Mucosa of descending colon (tissue), 3 donors: ENCODE data around the gene NXPE4. TPM values are rescaled to one million over a fixed set of nuclear protein-coding genes. Genes with fewer than 3 reads are reported as not detected.
A peak's percentile ranks its signal among the peaks of the same experiment; 100 is the strongest.

Source experiments
- ATAC-seq: fragments of 200-7000 bp; cut with Tn5 transposase; one replicate; pipeline ENCODE4 v1.9.1; 2020; ENCODE audit warnings: mild to moderate bottlenecking, moderate library complexity
- DNase-seq, 3 donors: peaks; one replicate each; pipeline ENCODE4 v3.0.0-alpha.2; 2020
- H3K36me3 ChIP-seq: fragments of 200-600 bp; one replicate; pipeline ENCODE4 v1.8.0; 2021; ENCODE audit warnings: low read depth, mild to moderate bottlenecking
- H3K4me1 ChIP-seq: fragments of 200-600 bp; one replicate; pipeline ENCODE4 v1.8.0; 2021; ENCODE audit warnings: low read depth, mild to moderate bottlenecking
- H3K4me3 ChIP-seq: fragments of 200-600 bp; one replicate; pipeline ENCODE4 v1.8.0; 2021; ENCODE audit warnings: mild to moderate bottlenecking
- H3K9me3 ChIP-seq: fragments of 200-600 bp; one replicate; pipeline ENCODE4 v1.8.0; 2021; ENCODE audit warnings: mild to moderate bottlenecking
- intact Hi-C, 2 donors: fragments of 100-400 bp; cut with DNase I in 1 of 2; cut with micrococcal nuclease in 1 of 2; formaldehyde crosslinking; loops; one replicate each; pipeline versions ENCODE4 v1.11.0 to v1.11.1; 2022; cut with DNase I, micrococcal nuclease
- total RNA-seq, 3 donors: library from RNA; stranded (reverse); fragmentation: NEBNext Ultra II Directional in 2 of 3; extraction: Animal tissue kit (Norgen Biotek cat#: 25700) in 2 of 3; gene quantifications; one replicate each; pipeline versions ENCODE4 v1.2.1 to v1.2.4, GENCODE V29; 2021 to 2023
- TF ChIP-seq, protein P1 (sequence below): fragments of 200-600 bp; IDR thresholded peaks from one replicate; pipeline ENCODE4 v1.8.0; 2022; ENCODE audit warnings: antibody characterized with exemption, mild to moderate bottlenecking
- donor health status: DM: no; HTN: no; CAD: no; lungs with moderate emphysema.
- donor health status: DM: no; HTN: no; CAD: no.
- donor health status: DM: no; HTN: yes; CAD: no.

The NXPE4 gene
- total RNA-seq, 3 donors from 2014 or later: 64.4 to 283 (median 183) TPM

GRCh38 chr11:114571712-114572111 is 23.9 kb downstream of the NXPE4 start:
- no peak for ATAC-seq
- Histone ChIP-seq H3K4me1 (no peaks in the 10 kb centered on the region), H3K36me3 (no peaks in the 10 kb centered on the region), H3K9me3 (peaks cover 5% of the 10 kb centered on the region), H3K4me3 (no peak overlapping the region)
- intact Hi-C loops: no loop called here
- no peak for DNase-seq
- TF ChIP-seq, protein P1, sequence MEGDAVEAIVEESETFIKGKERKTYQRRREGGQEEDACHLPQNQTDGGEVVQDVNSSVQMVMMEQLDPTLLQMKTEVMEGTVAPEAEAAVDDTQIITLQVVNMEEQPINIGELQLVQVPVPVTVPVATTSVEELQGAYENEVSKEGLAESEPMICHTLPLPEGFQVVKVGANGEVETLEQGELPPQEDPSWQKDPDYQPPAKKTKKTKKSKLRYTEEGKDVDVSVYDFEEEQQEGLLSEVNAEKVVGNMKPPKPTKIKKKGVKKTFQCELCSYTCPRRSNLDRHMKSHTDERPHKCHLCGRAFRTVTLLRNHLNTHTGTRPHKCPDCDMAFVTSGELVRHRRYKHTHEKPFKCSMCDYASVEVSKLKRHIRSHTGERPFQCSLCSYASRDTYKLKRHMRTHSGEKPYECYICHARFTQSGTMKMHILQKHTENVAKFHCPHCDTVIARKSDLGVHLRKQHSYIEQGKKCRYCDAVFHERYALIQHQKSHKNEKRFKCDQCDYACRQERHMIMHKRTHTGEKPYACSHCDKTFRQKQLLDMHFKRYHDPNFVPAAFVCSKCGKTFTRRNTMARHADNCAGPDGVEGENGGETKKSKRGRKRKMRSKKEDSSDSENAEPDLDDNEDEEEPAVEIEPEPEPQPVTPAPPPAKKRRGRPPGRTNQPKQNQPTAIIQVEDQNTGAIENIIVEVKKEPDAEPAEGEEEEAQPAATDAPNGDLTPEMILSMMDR: no peak

DNA sequence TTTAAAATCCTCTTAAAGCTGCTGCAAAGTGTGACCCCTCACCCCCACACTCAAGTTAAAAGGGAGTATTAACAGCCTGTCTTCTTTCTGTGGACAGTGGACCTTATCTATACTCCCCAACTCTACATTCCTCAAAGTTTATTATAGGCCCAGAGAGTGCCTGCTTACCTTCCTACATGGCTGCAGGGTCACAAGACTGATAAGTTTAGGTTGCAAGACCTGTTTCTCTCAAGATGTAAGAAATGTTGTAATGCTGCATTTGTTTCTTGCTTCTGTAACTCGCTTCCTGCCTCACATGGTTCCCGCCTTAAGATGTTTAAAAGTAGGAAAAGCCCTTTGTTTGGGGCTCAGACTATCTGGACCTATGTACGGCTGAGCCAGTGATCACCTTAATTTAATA is 25.8 kb downstream of the NXPE4 start:
- ATAC-seq (no peak), DNase-seq (no peak)
- Histone ChIP-seq H3K4me1 (no peaks in the 10 kb centered on the region), H3K4me3 (no peak overlapping the region), H3K9me3 (no peaks in the 10 kb centered on the region), H3K36me3 (no peaks in the 10 kb centered on the region)
- TF ChIP-seq, protein P1: no peak
- intact Hi-C loops: no loop called here

GRCh38 chr11:114566276-114566675 is 29.3 kb downstream of the NXPE4 start:
- DNase-seq (no peak), ATAC-seq (no peak)
- no peaks in the 10 kb centered on the region for H3K36me3 ChIP-seq
- intact Hi-C loops: no loop called here
- TF ChIP-seq, protein P1: no peak
- no peaks in the 10 kb centered on the region for H3K4me1 ChIP-seq
- no peaks in the 10 kb centered on the region for H3K9me3 ChIP-seq
- no peak overlapping the region for H3K4me3 ChIP-seq

DNA sequence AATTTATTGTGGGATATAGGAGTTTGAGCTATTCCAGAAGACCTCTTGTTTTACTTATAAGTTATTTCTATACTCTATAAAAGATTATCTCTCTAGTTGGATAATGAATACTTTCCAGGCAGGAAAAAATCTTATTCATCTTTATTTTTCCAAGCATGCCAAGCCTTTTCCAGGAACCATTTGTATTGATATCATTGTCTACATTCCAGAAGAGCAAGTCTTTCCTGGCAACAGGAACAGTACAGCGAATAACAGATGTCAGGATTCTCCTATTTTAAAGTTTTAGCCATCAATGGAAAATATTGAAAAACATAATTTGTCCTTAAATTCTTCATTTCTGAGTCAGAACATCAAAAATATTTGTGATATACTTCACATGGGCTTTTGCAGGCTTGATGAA is 30.8 kb downstream of the NXPE4 start:
- DNase-seq (no peak), ATAC-seq (no peak)
- Histone ChIP-seq H3K36me3 (no peaks in the 10 kb centered on the region), H3K4me3 (no peak overlapping the region), H3K9me3 (no peaks in the 10 kb centered on the region), H3K4me1 (no peaks in the 10 kb centered on the region)
- TF ChIP-seq, protein P1: no peak
- intact Hi-C loops: no loop called here

DNA sequence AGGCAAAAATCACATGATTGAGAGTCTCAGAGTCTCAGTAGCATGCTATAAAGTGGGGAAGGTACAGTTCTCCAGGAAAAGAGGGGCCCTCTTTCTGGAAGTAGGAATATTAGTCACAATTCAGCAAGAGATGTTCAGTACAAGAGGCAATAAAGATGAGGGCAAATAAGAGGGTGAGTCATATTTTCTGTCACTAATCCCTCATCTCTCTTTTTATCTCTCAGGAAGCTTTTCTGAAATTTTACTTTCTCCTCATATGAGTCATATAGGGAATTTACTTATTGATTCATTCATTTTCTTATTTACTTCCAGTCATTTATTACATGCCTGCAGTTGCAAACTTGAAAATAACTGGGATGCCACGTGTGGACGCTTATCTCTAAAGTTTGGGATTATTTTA is 32.5 kb downstream of the NXPE4 start:
- ATAC-seq: peak; percentile 29
- DNase-seq: no peak
- Histone ChIP-seq H3K4me3 (no peak overlapping the region), H3K36me3 (no peaks in the 10 kb centered on the region), H3K9me3 (no peaks in the 10 kb centered on the region), H3K4me1 (peaks cover 3% of the 10 kb centered on the region)
- TF ChIP-seq, protein P1: no peak
- intact Hi-C loops: no loop called here
